Aorta (tissue), 5 donors: Measurements from ENCODE around the gene SUPT20HL1. TPM values are rescaled to one million over a fixed set of nuclear protein-coding genes. Genes with fewer than 3 reads are reported as not detected.
A peak's percentile ranks its signal among the peaks of the same experiment; 100 is the strongest.
"Not testable (repeated sequence)": the region's sequence is repeated elsewhere in the genome, so short reads cannot be mapped to it uniquely, and the experiment has no call there.

Source experiments
- ATAC-seq: fragments of 200-7000 bp; cut with Tn5 transposase; one replicate; pipeline ENCODE4 v1.9.1; 2022; ENCODE audit warnings: moderate library complexity; ENCODE audit not compliant: low FRiP score
- DNase-seq, 2 donors: peaks; one replicate each; pipeline ENCODE4 v3.0.0-alpha.2; 2020
- H3K27ac ChIP-seq, 2 donors: one replicate each; pipeline ENCODE4 v1.5.1; 2013; ENCODE audit warnings: low read length in 2 of 2, mild to moderate bottlenecking in 2 of 2, moderate library complexity in 2 of 2, control low read depth in 1 of 2, inconsistent platforms in 1 of 2, low read depth in 1 of 2
- H3K27me3 ChIP-seq, 2 donors: one replicate each; pipeline ENCODE4 v1.6.1; 2013; ENCODE audit warnings: control low read depth in 1 of 2, low read length in 1 of 2, mild to moderate bottlenecking in 1 of 2, moderate library complexity in 1 of 2; ENCODE audit not compliant: insufficient read depth in 2 of 2, control insufficient read depth in 1 of 2
- H3K36me3 ChIP-seq, 2 donors: one replicate each; pipeline ENCODE4 v1.6.1; 2013; ENCODE audit warnings: control low read depth in 1 of 2, low read length in 1 of 2, mild to moderate bottlenecking in 1 of 2; ENCODE audit not compliant: insufficient read depth in 2 of 2, control insufficient read depth in 1 of 2
- H3K4me1 ChIP-seq, 2 donors: one replicate each; pipeline ENCODE4 v1.6.1; 2013; ENCODE audit warnings: low read length in 2 of 2, control low read depth in 1 of 2, mild to moderate bottlenecking in 1 of 2, moderate library complexity in 1 of 2; ENCODE audit not compliant: insufficient read depth in 2 of 2, control insufficient read depth in 1 of 2
- H3K4me3 ChIP-seq, 2 donors: one replicate each; pipeline ENCODE4 v1.5.1; 2013; ENCODE audit warnings: low read length in 2 of 2, control low read depth in 1 of 2, mild to moderate bottlenecking in 1 of 2
- H3K9me3 ChIP-seq: one replicate; pipeline ENCODE4 v1.6.1; 2013; ENCODE audit warnings: mild to moderate bottlenecking, low read length; ENCODE audit not compliant: control insufficient read depth
- WGBS, 2 donors: extraction: QIAGEN DNeasy Blood & Tissue Kit; methylation state at CpG; one replicate each; pipeline ENCODE4 v1.1.7; 2013; 5-methylcytosine and 5-hydroxymethylcytosine counted together
- intact Hi-C, 2 donors: fragments of 100-400 bp; cut with DNase I; formaldehyde crosslinking; loops; one replicate each; pipeline versions ENCODE4 v1.14.2 to v1.15.0; 2022
- long read RNA-seq, 2 donors: library from polyadenylated mRNA; unstranded; transcript quantifications; one replicate each; pipeline ENCODE4 v2.0.0, GENCODE V29; 2020 to 2021
- polyA plus RNA-seq, 2 donors: library from polyadenylated mRNA; stranded (reverse); fragments of 200-250 nt; gene quantifications; one replicate each; pipeline ENCODE4 v1.2.3, GENCODE V29; 2013
- total RNA-seq, 2 donors: library from RNA; stranded (reverse); fragmentation: NEBNext Ultra II Directional; extraction: Animal tissue kit (Norgen Biotek cat#: 25700); gene quantifications; one replicate each; pipeline ENCODE4 v1.2.1, GENCODE V29; 2021
- donor health status: healthy with polysubstance abuse.
- donor health status: Bipolar disorder and iron deficiency.
- donor health status: DM: no; HTN: no; CAD: no.
- donor health status: DM: no; HTN: no; CAD: no.
- donor health status: DM: yes; HTN: yes; CAD: no.

SUPT20HL1 gene
- total RNA-seq, result under 1 TPM in 1 of 2 donors, not detected in 1; 0.15 TPM
- polyA plus RNA-seq, result not detected
- long read RNA-seq, donor 1, result 0 reads
- long read RNA-seq, donor 2, result 0 reads

DNA sequence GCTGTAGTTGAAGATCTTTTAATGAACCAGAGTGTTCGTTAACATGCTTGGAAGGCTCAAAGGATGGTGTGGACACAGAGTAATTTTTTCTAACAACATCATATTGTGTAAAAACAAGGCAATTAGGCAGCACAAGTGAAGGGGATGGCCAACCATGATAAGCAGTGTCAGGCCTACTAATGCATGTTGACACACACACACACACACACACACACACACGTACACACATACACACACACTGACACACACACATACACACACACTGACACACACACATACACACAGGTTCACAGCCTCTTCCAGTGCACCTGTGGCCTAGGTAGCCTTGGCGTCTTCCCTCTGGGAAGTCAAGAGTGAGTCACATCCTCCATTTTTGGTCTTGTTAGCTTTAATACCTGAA is at the start of gene SUPT20HL1:
SUPT20HL1 (plus strand) TSS at position 368 of the 400 bp plus-strand sequence. CDS start 2,122 bp downstream, outside the sequence.
- Histone ChIP-seq H3K4me3 (no peak within 1 kb of the TSS), H3K4me1 (no peaks in the 10 kb centered on the region), H3K27me3 (no peaks in the 10 kb centered on the region), H3K9me3 (peaks cover 1% of the 10 kb centered on the region), H3K36me3 (no peaks in the 10 kb centered on the region), H3K27ac (no peak within 1 kb of the TSS)
- ATAC-seq (no peak), DNase-seq (no peak)
- WGBS, 2 donors, result 77 to 87% methylated on average over 3 of the region's 3 CpGs
- intact Hi-C loops, result no loop called here

DNA sequence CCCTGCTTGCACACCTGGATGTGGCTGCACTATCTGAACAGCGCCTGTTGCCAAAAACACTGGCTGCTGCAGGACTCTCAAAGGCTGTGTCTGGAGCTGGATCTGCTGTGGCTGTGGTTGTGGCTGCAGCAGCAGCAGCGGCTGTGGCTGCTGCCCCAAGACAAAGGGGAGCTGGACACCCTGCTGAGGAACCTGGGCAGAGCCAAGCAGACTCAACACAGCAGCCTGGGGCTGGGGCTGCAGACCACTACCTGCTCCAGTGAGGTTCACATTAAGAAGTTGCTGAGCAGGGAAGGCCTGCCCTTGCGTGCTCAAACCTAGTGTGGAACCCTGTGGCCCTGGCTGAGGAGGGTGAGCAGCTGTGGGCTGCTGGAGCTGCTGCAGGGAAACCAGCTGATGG is 49.5 kb upstream of the SUPT20HL1 start:
- not testable (repeated sequence) for H3K4me1 ChIP-seq, H3K27ac ChIP-seq, DNase-seq

DNA sequence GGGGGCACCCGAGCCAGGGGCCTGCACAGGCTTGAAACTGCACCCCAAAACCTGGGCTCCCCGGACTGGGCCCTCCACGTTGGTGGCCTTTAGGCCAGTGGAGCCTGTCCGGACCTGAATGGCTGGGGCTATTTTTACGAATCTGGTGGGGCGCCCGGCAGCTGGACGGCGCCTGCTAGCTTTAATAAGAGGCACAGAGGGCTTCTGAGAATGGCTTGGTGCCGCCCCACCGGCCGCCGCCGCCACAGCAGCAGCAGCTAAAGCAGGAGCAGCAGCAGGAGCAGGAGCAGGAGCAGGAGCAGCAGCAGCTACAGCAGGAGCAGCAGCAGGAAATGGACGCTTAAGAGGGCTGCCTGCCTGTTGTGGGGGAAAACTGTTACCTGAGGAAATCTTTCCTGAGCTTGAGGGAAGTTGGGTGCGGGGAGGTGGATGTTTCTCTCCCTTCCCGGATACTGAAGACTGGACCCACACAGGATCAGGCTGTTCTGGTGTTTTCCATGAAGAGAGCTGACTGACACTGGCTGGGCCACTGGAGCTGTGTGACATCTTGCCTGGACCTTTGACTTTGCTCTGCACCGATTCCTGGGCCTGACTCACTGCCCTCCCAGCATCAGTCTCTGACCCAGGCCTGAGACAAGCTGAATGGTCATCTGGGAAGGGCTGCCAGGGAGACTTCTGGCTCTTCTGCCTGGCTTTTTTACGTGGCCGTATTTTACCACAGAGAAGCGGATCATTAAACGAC is 48.8 kb upstream of the SUPT20HL1 start:
- H3K4me3 ChIP-seq, H3K27ac ChIP-seq, intact Hi-C loops: not testable (repeated sequence)

More for the DNA sequence above, 49.5 kb upstream of the SUPT20HL1 start:
- H3K27me3 ChIP-seq, H3K36me3 ChIP-seq, H3K4me3 ChIP-seq, intact Hi-C loops, H3K9me3 ChIP-seq: not testable (repeated sequence)
- WGBS, 2 donors, result 76 to 99% methylated on average over 3 of the region's 3 CpGs
- ATAC-seq, result peak; percentile 7

DNA sequence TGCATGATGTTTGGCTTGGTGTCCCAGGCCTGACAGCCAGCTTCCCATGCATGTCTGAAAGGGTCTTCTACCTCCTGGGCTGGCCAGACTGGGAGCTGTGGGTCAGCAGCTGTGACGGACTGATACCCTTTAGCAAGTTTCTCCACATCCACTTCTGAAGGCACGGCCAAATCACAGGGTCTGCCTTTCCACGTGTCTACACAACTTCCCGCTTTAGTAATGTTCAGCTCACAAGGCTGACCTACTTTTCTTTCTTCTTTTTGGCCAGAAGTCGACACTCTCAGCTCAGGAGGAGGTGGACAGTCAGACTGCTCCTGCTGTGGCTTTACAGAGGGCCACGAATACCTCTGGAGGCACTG is 48.2 kb upstream of the SUPT20HL1 start:
- intact Hi-C loops, H3K4me1 ChIP-seq, DNase-seq, H3K9me3 ChIP-seq, H3K4me3 ChIP-seq, H3K36me3 ChIP-seq, H3K27ac ChIP-seq, H3K27me3 ChIP-seq: not testable (repeated sequence)
- 33 to 82% methylated on average over 3 to 6 of the region's 6 CpGs for WGBS, 2 donors
- ATAC-seq, result peak; percentile 40

More for the DNA sequence above, 48.8 kb upstream of the SUPT20HL1 start:
- not testable (repeated sequence) for H3K27me3 ChIP-seq, H3K4me1 ChIP-seq, H3K9me3 ChIP-seq, DNase-seq, H3K36me3 ChIP-seq
- ATAC-seq, result peak; percentile 24
- WGBS, 2 donors, result 69 to 80% methylated on average over 19 to 21 of the region's 22 CpGs

DNA sequence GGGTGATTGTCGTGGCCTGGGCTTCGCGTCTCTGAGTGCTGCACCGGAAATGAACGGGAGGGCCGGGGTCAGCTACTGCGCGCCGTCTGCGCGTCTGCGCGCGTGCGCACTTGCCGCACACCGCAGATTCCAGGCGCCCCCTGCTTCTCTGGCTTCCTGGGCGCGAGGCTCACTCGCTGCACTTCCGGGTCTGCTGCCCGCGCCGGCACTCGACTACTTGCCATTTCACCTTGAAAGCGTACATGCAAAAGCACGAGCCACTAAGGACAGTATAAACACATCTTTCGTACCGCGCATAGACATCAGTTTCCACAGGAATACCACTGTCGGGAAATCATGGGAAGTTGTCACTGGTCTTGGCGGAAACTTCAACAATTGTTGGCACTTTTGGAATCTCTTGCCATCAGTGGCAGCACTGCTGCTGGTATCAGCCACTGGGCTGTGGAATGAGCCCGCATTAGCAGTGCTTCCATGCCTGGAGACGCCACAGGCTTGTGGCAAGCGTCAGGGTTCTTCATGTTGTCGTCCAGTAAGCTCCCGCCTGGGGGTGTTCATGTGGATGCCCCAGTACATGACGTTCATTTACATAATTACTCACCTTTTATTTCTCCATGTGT is 46.3 kb upstream of the SUPT20HL1 start, which contains the start of gene SUPT20HL2:
SUPT20HL2 (minus strand) TSS at position 51 of the 617 bp plus-strand sequence. CDS start 754 bp downstream, outside the sequence.
- H3K27me3 ChIP-seq, result no peaks in the 10 kb centered on the region
- 85 to 96% methylated on average over 39 of the region's 39 CpGs for WGBS, 2 donors
- H3K4me3 ChIP-seq, result no peak within 1 kb of the TSS
- DNase-seq (no peak), ATAC-seq (no peak)
- H3K4me1 ChIP-seq, result no peaks in the 10 kb centered on the region
- no peaks in the 10 kb centered on the region for H3K36me3 ChIP-seq
- H3K9me3 ChIP-seq, result no peaks in the 10 kb centered on the region
- no peak within 1 kb of the TSS for H3K27ac ChIP-seq
- intact Hi-C loops, result no loop called here

DNA sequence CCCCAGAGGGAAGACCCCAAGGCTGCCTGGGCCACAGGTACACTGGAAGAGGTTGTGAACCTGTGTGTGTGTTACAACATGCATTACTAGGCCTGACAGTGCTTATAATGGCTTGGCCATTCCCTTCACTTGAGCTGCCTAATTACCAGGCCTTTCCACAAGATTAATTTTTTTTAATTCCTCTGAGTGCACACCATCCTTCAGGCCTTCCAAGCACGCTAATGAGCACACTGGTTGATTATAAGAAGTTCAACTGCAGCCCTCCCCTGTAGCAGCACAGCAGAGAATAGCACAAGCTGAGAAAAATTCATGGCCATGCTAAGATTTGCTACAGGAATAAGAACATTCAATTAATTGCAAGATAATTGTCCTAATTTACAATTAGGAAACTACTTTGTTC is 44.3 kb upstream of the SUPT20HL1 start:
- no peaks in the 10 kb centered on the region for H3K27me3 ChIP-seq
- H3K36me3 ChIP-seq, result no peaks in the 10 kb centered on the region
- no peaks in the 10 kb centered on the region for H3K9me3 ChIP-seq
- H3K4me3 ChIP-seq, result no peak overlapping the region
- H3K4me1 ChIP-seq, result no peaks in the 10 kb centered on the region
- 43 to 96% methylated on average over 1 of the region's 1 CpG for WGBS, 2 donors
- ATAC-seq, result no peak
- DNase-seq, result no peak
- no peak overlapping the region for H3K27ac ChIP-seq
- intact Hi-C loops, result no loop called here

DNA sequence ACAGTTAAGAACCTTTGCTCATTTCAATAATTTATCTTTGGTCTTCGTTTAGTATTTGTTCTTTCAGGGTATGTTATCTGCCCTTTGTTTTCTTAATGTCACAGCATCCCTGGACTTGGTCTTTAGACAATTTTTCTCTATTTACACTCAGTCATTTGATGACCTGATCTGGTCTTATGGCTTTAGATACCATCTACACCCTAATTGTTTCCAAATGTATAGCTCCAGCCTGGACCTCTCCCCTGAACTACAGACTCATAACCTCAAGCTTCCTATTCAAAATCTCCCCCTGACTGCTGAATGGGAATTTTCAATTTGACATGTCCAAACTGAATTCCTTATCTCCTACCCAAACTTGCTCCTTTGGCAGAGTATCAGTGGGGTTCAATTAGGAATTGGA is 42.9 kb upstream of the SUPT20HL1 start:
- Histone ChIP-seq H3K9me3 (no peaks in the 10 kb centered on the region), H3K27ac (no peak overlapping the region), H3K36me3 (no peaks in the 10 kb centered on the region), H3K4me1 (no peaks in the 10 kb centered on the region), H3K27me3 (no peaks in the 10 kb centered on the region), H3K4me3 (no peak overlapping the region)
- intact Hi-C loops, result no loop called here
- DNase-seq, result no peak
- no peak for ATAC-seq
- 30 to 44% methylated on average over 1 of the region's 1 CpG for WGBS, 2 donors

DNA sequence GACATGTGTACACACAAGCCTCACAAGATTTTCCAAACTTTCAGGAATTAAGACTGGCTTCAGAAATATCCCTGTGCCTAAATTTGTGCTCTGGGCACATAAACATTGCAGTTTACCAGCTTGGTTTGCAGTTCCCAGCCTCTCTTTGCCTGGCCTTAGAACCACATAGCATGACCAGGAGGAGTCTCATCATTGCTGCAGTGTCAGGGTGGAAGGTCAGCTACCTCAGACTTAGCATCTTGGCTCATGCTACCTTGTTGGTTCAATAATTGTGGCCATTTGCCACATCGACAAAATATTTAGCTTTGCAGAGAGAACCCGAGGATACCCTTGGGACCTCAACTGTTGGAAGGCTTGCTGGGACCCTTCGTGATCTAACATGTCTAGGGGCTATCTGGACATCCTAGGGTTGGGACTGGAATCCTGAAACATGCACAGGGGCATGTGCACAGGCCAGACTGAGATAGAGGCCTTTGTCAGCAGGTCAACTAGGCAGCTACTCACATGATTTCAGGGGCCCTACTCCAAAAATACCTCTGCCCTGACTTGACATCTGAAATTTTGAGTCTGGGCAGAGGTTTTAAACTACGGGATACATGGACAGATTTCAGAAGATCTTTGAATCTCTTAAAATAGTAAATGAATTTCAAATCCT is 38.6 kb upstream of the SUPT20HL1 start:
- Histone ChIP-seq H3K4me3 (no peak overlapping the region), H3K4me1 (no peaks in the 10 kb centered on the region), H3K9me3 (no peaks in the 10 kb centered on the region), H3K27ac (no peak overlapping the region), H3K27me3 (no peaks in the 10 kb centered on the region), H3K36me3 (no peaks in the 10 kb centered on the region)
- ATAC-seq, result no peak
- intact Hi-C loops, result no loop called here
- WGBS, 2 donors, result 70 to 84% methylated on average over 4 of the region's 4 CpGs
- no peak for DNase-seq
